Measurements from ENCODE around the gene SCFD2. TPM values are rescaled to one million over a fixed set of nuclear protein-coding genes. Genes with fewer than 3 reads are reported as not detected.
"Not testable (repeated sequence)": the region's sequence is repeated elsewhere in the genome, so short reads cannot be mapped to it uniquely, and the experiment has no call there.

Gene SCFD2
- polyA plus RNA-seq, 4 donors: 2.2 to 8.4 (median 5.6) TPM

- no peak overlapping the region for H3K4me3 ChIP-seq (ENCODE audit: low read depth in 1 of 3, low read length in 3 of 3)
- 53 to 76% (median 71%) methylated on average over 4 of the region's 4 CpGs for WGBS, 3 donors
- H3K27ac ChIP-seq (ENCODE audit: low read depth in 1 of 3, low read length in 2 of 3): no peak overlapping the region
- FAIRE-seq (no peak), DNase-seq (no peak)
- peaks cover 0 to 6% (median 0%) of the 10 kb centered on the region in 3 donors for H3K36me3 ChIP-seq (ENCODE audit: control insufficient read depth in 3 of 3, insufficient read depth in 2 of 3, low read depth in 1 of 3, low read length in 3 of 3)
- H3K4me1 ChIP-seq (ENCODE audit: control insufficient read depth in 3 of 3, insufficient read depth in 2 of 3, low read depth in 1 of 3, low read length in 2 of 3): no peaks in the 10 kb centered on the region
- H3K9me3 ChIP-seq (ENCODE audit: control insufficient read depth in 2 of 2, insufficient read depth in 1 of 2, low read depth in 1 of 2, low read length in 1 of 2): no peaks in the 10 kb centered on the region
- H3K27me3 ChIP-seq (ENCODE audit: control insufficient read depth in 3 of 3, insufficient read depth in 3 of 3, low read length in 3 of 3): no peaks in the 10 kb centered on the region
These were observed 57.8 kb downstream of the SCFD2 start for GRCh38 chr4:53307819-53308780.

GRCh38 chr4:53307210-53307609 is 58.7 kb downstream of the SCFD2 start:
- 94 to 100% (median 95%) methylated on average over 1 of the region's 1 CpG for WGBS, 3 donors
- no peak for DNase-seq
- H3K27ac ChIP-seq (ENCODE audit: low read depth in 1 of 3, low read length in 2 of 3): no peak overlapping the region
- FAIRE-seq: no peak
- no peak overlapping the region for H3K4me3 ChIP-seq (ENCODE audit: low read depth in 1 of 3, low read length in 3 of 3)
- H3K27me3 ChIP-seq (ENCODE audit: control insufficient read depth in 3 of 3, insufficient read depth in 3 of 3, low read length in 3 of 3): no peaks in the 10 kb centered on the region
- H3K36me3 ChIP-seq (ENCODE audit: control insufficient read depth in 3 of 3, insufficient read depth in 2 of 3, low read depth in 1 of 3, low read length in 3 of 3): peaks cover 0 to 6% (median 0%) of the 10 kb centered on the region in 3 donors
- H3K4me1 ChIP-seq (ENCODE audit: control insufficient read depth in 3 of 3, insufficient read depth in 2 of 3, low read depth in 1 of 3, low read length in 2 of 3): no peaks in the 10 kb centered on the region
- no peaks in the 10 kb centered on the region for H3K9me3 ChIP-seq (ENCODE audit: control insufficient read depth in 2 of 2, insufficient read depth in 1 of 2, low read depth in 1 of 2, low read length in 1 of 2)

GRCh38 chr4:53306729-53307128 is 59.1 kb downstream of the SCFD2 start:
- no peaks in the 10 kb centered on the region for H3K4me1 ChIP-seq (ENCODE audit: control insufficient read depth in 3 of 3, insufficient read depth in 2 of 3, low read depth in 1 of 3, low read length in 2 of 3)
- 78 to 96% (median 85%) methylated on average over 2 of the region's 2 CpGs for WGBS, 3 donors
- H3K27me3 ChIP-seq (ENCODE audit: control insufficient read depth in 3 of 3, insufficient read depth in 3 of 3, low read length in 3 of 3): no peaks in the 10 kb centered on the region
- H3K36me3 ChIP-seq (ENCODE audit: control insufficient read depth in 3 of 3, insufficient read depth in 2 of 3, low read depth in 1 of 3, low read length in 3 of 3): peaks cover 0 to 4% (median 0%) of the 10 kb centered on the region in 3 donors
- H3K9me3 ChIP-seq (ENCODE audit: control insufficient read depth in 2 of 2, insufficient read depth in 1 of 2, low read depth in 1 of 2, low read length in 1 of 2): no peaks in the 10 kb centered on the region
- H3K27ac ChIP-seq (ENCODE audit: low read depth in 1 of 3, low read length in 2 of 3): no peak overlapping the region
- no peak for FAIRE-seq
- no peak overlapping the region for H3K4me3 ChIP-seq (ENCODE audit: low read depth in 1 of 3, low read length in 3 of 3)
- DNase-seq: no peak

- not testable (repeated sequence) for H3K27me3 ChIP-seq (ENCODE audit: control insufficient read depth in 3 of 3, insufficient read depth in 3 of 3, low read length in 3 of 3); FAIRE-seq; DNase-seq; H3K4me1 ChIP-seq (ENCODE audit: control insufficient read depth in 3 of 3, insufficient read depth in 2 of 3, low read depth in 1 of 3, low read length in 2 of 3); H3K9me3 ChIP-seq (ENCODE audit: control insufficient read depth in 2 of 2, insufficient read depth in 1 of 2, low read depth in 1 of 2, low read length in 1 of 2); H3K4me3 ChIP-seq (ENCODE audit: low read depth in 1 of 3, low read length in 3 of 3); H3K27ac ChIP-seq (ENCODE audit: low read depth in 1 of 3, low read length in 2 of 3); H3K36me3 ChIP-seq (ENCODE audit: control insufficient read depth in 3 of 3, insufficient read depth in 2 of 3, low read depth in 1 of 3, low read length in 3 of 3)
These were observed 73.7 kb downstream of the SCFD2 start for GRCh38 chr4:53292209-53292608.

GRCh38 chr4:53281438-53281837 is 84.4 kb downstream of the SCFD2 start:
- WGBS, 3 donors: 80 to 89% (median 86%) methylated on average over 2 of the region's 2 CpGs
- no peaks in the 10 kb centered on the region for H3K36me3 ChIP-seq (ENCODE audit: control insufficient read depth in 3 of 3, insufficient read depth in 2 of 3, low read depth in 1 of 3, low read length in 3 of 3)
- H3K27ac ChIP-seq (ENCODE audit: low read depth in 1 of 3, low read length in 2 of 3): no peak overlapping the region
- no peaks in the 10 kb centered on the region for H3K27me3 ChIP-seq (ENCODE audit: control insufficient read depth in 3 of 3, insufficient read depth in 3 of 3, low read length in 3 of 3)
- FAIRE-seq (no peak), DNase-seq (no peak)
- no peaks in the 10 kb centered on the region for H3K4me1 ChIP-seq (ENCODE audit: control insufficient read depth in 3 of 3, insufficient read depth in 2 of 3, low read depth in 1 of 3, low read length in 2 of 3)
- no peaks in the 10 kb centered on the region for H3K9me3 ChIP-seq (ENCODE audit: control insufficient read depth in 2 of 2, insufficient read depth in 1 of 2, low read depth in 1 of 2, low read length in 1 of 2)
- H3K4me3 ChIP-seq (ENCODE audit: low read depth in 1 of 3, low read length in 3 of 3): no peak overlapping the region

- DNase-seq (no peak), FAIRE-seq (no peak)
- 79 to 95% (median 92%) methylated on average over 5 of the region's 5 CpGs for WGBS, 3 donors
- Histone ChIP-seq H3K27me3 (ENCODE audit: control insufficient read depth in 3 of 3, insufficient read depth in 3 of 3, low read length in 3 of 3) (no peaks in the 10 kb centered on the region), H3K4me3 (ENCODE audit: low read depth in 1 of 3, low read length in 3 of 3) (no peak overlapping the region), H3K36me3 (ENCODE audit: control insufficient read depth in 3 of 3, insufficient read depth in 2 of 3, low read depth in 1 of 3, low read length in 3 of 3) (no peaks in the 10 kb centered on the region), H3K4me1 (ENCODE audit: control insufficient read depth in 3 of 3, insufficient read depth in 2 of 3, low read depth in 1 of 3, low read length in 2 of 3) (no peaks in the 10 kb centered on the region), H3K9me3 (ENCODE audit: control insufficient read depth in 2 of 2, insufficient read depth in 1 of 2, low read depth in 1 of 2, low read length in 1 of 2) (no peaks in the 10 kb centered on the region), H3K27ac (ENCODE audit: low read depth in 1 of 3, low read length in 2 of 3) (no peak overlapping the region)
These were observed 85.0 kb downstream of the SCFD2 start for GRCh38 chr4:53280846-53281245.

GRCh38 chr4:53274609-53275268 is 91.1 kb downstream of the SCFD2 start:
- Histone ChIP-seq H3K27me3 (ENCODE audit: control insufficient read depth in 3 of 3, insufficient read depth in 3 of 3, low read length in 3 of 3) (no peaks in the 10 kb centered on the region), H3K9me3 (ENCODE audit: control insufficient read depth in 2 of 2, insufficient read depth in 1 of 2, low read depth in 1 of 2, low read length in 1 of 2) (no peaks in the 10 kb centered on the region), H3K36me3 (ENCODE audit: control insufficient read depth in 3 of 3, insufficient read depth in 2 of 3, low read depth in 1 of 3, low read length in 3 of 3) (no peaks in the 10 kb centered on the region), H3K4me1 (ENCODE audit: control insufficient read depth in 3 of 3, insufficient read depth in 2 of 3, low read depth in 1 of 3, low read length in 2 of 3) (no peaks in the 10 kb centered on the region), H3K4me3 (ENCODE audit: low read depth in 1 of 3, low read length in 3 of 3) (no peak overlapping the region), H3K27ac (ENCODE audit: low read depth in 1 of 3, low read length in 2 of 3) (no peak overlapping the region)
- no peak for FAIRE-seq
- WGBS, 3 donors: 88 to 97% (median 91%) methylated on average over 5 of the region's 5 CpGs
- no peak for DNase-seq

GRCh38 chr4:53273726-53274125 is 92.1 kb downstream of the SCFD2 start:
- 43 to 59% (median 44%) methylated on average over 3 of the region's 3 CpGs for WGBS, 3 donors
- Histone ChIP-seq H3K27ac (ENCODE audit: low read depth in 1 of 3, low read length in 2 of 3) (no peak overlapping the region), H3K27me3 (ENCODE audit: control insufficient read depth in 3 of 3, insufficient read depth in 3 of 3, low read length in 3 of 3) (no peaks in the 10 kb centered on the region), H3K4me3 (ENCODE audit: low read depth in 1 of 3, low read length in 3 of 3) (no peak overlapping the region), H3K36me3 (ENCODE audit: control insufficient read depth in 3 of 3, insufficient read depth in 2 of 3, low read depth in 1 of 3, low read length in 3 of 3) (no peaks in the 10 kb centered on the region), H3K9me3 (ENCODE audit: control insufficient read depth in 2 of 2, insufficient read depth in 1 of 2, low read depth in 1 of 2, low read length in 1 of 2) (no peaks in the 10 kb centered on the region), H3K4me1 (ENCODE audit: control insufficient read depth in 3 of 3, insufficient read depth in 2 of 3, low read depth in 1 of 3, low read length in 2 of 3) (no peaks in the 10 kb centered on the region)
- FAIRE-seq (no peak), DNase-seq (no peak)

Data from small intestine (tissue), 7 donors.